Stimulated activated effector memory CD8-positive, alpha-beta T cell treated with anti-CD3 and anti-CD28 coated beads, Interleukin-12 subunit alpha, Interleukin-12 subunit beta, amount 100 ng/mL, for 72 hours (primary cell): ENCODE data around the gene TANGO6.
"Not testable (repeated sequence)": the region's sequence is repeated elsewhere in the genome, so short reads cannot be mapped to it uniquely, and the experiment has no call there.

Source experiments
- ATAC-seq: fragments of 150-1000 bp; cut with Tn5 transposase; 2 replicates; pipeline ENCODE4 v1.10.0; 2021
- DNase-seq, 2 donors: peaks; one replicate each; pipeline ENCODE4 v3.0.0; 2021 to 2022; ENCODE audit warnings: low spot score in 2 of 2
- H3K27ac Mint-ChIP-seq: one replicate; pipeline ENCODE4 v1.8.0; 2022; ENCODE audit warnings: mild to moderate bottlenecking, mixed read lengths
- H3K36me3 Mint-ChIP-seq: one replicate; pipeline ENCODE4 v1.8.0; 2022; ENCODE audit warnings: mild to moderate bottlenecking, mixed read lengths
- H3K4me1 Mint-ChIP-seq: one replicate; pipeline ENCODE4 v1.8.0; 2022; ENCODE audit warnings: mixed read lengths
- H3K4me3 Mint-ChIP-seq: one replicate; pipeline ENCODE4 v1.8.0; 2022; ENCODE audit warnings: mild to moderate bottlenecking, mixed read lengths
- H3K9me3 Mint-ChIP-seq: one replicate; pipeline ENCODE4 v1.8.0; 2022; ENCODE audit warnings: mixed read lengths

The TANGO6 gene

DNA sequence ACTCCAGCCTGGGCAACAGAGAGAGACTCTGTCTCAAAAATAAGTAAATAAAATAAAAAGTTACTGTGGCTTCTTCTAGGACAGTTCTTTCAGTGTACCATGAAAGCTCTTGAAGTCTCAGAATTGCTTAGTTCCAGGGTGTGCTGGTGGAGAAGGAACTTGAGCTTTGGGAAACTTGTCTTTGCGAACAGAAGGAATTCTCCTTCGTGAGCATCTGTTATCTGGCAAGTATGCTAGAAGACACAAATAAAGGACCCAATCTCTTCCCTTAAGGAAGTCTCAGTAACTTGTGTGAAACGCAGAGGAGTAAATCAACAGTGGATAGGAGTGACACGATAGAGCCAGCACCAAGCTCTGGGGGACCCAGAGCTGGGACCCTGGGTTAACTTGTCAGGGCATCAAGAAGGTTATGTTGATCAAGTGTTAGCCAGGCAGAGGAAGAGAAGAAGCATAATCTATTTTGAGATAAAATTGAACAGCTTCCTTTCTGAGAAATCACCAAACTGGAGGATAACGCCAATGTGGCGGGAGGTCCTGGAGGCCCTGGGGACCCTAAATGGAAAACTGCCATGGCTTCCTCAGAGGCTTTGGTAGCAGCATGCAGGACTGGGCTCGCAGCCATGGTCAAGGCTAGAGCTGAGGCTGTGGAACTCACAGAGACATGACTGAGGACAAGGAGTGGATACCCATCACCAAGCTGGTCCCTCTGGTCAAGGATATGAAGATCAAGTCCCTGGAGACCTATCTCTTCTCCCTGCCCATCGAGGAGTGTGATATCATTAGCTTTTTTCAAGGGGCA lies 190.0 kb downstream of the TANGO6 start:
- Mint-ChIP-seq H3K27ac (no peak overlapping the region), H3K4me1 (no peaks in the 10 kb centered on the region), H3K4me3 (no peak overlapping the region), H3K36me3 (peaks cover 27% of the 10 kb centered on the region), H3K9me3 (no peaks in the 10 kb centered on the region)
- ATAC-seq = no peak
- DNase-seq = no peak

DNA sequence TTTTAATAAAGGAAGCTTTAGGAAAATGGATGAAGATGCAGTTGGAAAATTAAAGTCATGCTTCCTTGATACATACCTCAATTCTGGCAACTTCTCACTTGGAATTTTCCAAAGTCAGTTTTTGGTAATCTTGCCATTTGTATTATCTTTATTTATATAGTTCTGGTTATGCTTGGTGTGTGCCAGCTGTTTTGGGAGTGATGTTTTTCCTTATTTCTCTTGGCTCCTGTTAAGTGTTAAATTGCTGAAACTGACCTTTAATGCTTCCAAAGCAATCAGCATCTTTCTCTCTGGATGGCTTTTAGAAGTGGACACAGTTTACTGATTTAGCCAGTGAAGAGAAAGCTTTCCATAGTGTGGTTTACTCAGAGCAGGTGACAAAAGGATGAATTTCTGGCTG lies 192.0 kb downstream of the TANGO6 start:
- H3K27ac Mint-ChIP-seq = no peak overlapping the region
- peaks cover 12% of the 10 kb centered on the region for H3K36me3 Mint-ChIP-seq
- no peak for DNase-seq
- H3K4me3 Mint-ChIP-seq = no peak overlapping the region
- H3K4me1 Mint-ChIP-seq = no peaks in the 10 kb centered on the region
- H3K9me3 Mint-ChIP-seq = no peaks in the 10 kb centered on the region
- ATAC-seq = no peak

DNA sequence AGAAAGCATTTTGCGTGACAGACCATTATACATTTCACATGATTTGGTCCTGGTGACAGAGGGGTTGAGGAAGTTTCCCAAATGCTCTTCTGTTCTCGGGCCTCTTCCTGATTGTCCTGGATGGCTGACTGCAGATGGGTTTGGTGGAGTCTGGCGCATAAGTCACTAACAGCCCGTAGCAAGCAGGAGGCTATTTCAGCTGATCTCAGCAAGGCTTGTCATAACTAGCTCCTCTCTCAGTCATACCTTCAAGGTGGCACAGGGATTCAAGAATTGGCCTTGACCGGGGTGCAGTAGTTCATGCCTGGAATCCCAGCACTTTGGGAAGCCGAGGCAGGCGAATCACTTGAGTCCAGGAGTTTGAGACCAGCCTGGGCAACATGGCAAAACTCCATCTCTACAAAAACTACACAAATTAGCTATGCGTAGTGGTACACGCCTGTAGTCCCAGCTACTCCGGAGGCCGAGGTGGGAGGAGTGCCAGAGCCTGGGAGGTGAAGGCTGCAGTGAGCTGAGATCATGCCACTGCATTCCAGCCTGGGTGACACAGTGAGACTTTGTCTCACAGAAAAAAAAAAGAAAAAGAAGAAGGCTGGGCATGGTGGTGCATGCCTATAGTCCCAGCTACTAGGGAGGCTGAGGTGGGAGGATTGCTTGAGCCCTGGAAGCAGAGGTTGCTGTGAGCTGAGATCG lies 193.2 kb downstream of the TANGO6 start:
- ATAC-seq (no peak), DNase-seq (no peak)
- Mint-ChIP-seq H3K9me3 (no peaks in the 10 kb centered on the region), H3K27ac (peak overlapping the region; percentile 37), H3K36me3 (peaks cover 18% of the 10 kb centered on the region), H3K4me3 (no peak overlapping the region), H3K4me1 (no peaks in the 10 kb centered on the region)

DNA sequence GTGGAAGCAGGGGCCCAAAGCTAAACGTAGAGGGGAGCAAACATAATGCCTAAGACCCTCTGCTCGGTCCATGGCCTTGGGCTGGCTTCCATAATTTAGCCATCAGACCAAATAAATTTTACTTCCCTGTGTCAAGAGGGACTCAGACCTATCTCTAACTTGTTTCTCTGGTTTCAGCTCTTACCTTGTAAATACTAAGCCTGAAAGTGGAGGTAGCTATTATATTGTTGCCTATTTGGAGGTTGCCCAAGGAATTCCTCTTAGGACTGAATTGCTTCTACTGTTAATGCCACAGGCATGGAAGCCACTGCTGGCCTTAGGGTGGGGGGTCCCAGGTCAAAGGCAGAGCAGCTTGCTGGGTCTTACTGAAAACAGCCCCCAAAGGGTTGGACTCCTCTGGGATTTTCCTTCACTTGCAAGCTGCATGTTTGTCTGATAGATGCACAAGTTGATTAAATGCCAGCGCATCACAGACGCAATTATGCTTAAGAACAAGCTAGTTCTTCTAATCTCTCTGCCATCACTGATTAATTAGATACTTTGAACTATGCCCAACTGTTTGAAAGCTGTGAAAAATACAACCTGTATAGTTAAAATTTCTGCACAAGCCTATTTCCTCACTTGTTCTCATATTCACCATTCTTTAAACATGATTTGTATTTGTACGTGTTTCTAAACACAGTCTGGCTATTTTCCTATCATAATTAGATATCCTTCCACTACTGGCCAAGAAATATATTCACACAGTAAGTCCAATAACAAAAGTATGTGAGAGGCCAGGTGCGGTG lies 194.2 kb downstream of the TANGO6 start:
- no peak overlapping the region for H3K27ac Mint-ChIP-seq
- H3K9me3 Mint-ChIP-seq = no peaks in the 10 kb centered on the region
- H3K4me1 Mint-ChIP-seq = no peaks in the 10 kb centered on the region
- ATAC-seq (no peak), DNase-seq (no peak)
- H3K36me3 Mint-ChIP-seq = peaks cover 25% of the 10 kb centered on the region
- H3K4me3 Mint-ChIP-seq = no peak overlapping the region

DNA sequence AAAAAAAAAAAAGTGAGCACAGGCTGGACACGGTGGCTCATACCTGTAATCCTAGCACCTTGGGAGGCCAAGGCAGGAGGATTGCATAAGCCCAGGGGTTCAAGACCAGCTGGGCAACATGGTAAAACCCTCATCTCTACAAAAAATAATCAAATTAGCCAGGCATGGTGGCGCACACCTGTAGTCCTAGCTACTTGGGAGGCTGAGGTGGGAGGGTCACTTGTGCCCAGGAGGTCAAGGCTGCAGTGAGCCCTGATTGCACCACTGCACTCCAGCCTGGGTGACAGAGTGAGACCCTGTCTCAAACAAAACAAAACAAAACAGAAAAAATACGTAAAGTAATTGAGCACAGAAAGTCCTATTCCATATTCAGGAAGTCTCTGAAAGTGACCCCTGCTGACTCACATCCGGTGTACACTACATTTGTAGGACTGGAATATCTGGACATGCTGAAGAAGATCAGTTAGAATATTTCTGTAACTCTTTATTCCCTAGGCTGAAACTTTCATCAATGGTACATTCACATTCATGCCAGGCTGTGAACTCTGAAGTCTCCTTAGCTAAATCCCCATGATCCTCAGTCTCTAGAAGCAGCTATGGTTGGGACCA lies 196.1 kb downstream of the TANGO6 start:
- Mint-ChIP-seq H3K36me3 (peaks cover 25% of the 10 kb centered on the region), H3K4me3 (no peak overlapping the region), H3K9me3 (no peaks in the 10 kb centered on the region), H3K27ac (no peak overlapping the region), H3K4me1 (no peaks in the 10 kb centered on the region)
- ATAC-seq = no peak
- no peak for DNase-seq

DNA sequence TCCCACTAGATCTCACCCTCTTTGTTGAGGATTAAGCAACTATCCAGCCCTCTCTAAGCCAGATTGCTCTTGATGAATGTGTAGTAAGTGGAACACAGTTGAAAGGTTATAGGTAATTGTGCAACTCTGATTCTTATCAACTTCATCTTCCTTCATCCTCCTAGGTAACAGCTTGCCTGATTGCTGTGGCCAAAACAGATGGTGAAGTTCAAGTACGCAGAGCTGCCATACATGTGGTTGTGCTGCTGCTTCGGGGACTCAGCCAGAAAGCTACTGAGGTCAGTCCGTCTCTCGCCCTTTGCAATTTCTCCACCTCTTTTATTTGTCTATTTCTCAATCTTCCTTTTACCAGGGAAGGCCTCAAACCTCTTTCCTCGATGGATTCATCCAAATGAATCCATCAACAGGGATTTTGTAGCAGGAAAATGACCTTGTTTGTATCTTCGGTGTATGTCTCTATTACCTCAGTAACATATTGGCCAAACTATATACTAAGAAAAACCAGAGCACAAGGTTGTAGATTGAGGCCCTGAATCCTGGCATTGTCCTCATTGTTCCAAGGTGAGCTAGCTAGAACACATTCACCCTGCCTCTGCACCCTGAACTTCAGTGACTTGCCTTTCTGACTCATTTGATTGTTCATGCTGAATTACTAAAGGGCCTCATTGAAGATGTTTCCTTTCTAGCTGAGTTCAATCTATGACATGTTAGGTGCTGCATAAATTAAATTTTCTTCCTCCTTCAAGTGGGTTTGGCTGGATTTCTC lies 197.0 kb downstream of the TANGO6 start:
- no peak for ATAC-seq

DNA sequence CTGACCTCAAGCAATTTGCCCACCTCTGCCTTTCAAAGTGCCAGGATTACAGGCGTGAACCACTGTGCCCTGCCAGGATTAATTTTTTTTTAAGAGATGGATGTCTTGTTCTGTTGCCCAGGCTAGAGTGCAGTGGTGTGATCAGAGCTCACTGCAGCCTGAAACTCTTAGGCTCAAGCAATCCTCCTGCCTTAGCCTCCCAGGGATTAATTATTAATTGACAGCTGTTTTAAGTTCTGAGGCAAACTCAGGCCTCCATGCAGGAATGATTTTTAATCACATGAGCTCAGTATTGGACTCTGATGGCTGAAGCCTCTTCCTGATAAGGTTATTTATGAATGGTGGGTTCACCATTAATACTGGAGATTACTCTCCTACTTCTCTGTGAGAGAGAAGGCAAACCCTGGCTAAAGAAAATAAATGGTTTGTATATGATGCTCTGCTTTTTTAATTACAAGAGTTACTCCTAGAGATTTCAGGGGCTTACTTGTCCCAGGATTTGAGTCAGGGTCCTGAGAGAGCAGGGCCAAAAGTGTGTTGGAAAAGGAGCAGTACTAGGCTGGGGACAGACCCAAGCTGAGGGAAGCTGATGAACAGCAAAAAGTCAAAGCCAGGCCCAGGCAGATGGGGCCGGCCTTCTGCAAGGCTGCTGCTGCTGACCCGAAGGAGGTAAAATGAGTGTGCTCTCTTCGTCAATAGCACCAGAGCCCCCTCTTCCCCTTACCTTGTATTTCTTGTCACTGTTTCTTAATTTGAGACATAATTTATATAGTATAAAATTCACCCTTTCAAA lies 205.2 kb downstream of the TANGO6 start:
- Mint-ChIP-seq H3K27ac (no peak overlapping the region), H3K4me1 (no peaks in the 10 kb centered on the region), H3K36me3 (peaks cover 20% of the 10 kb centered on the region), H3K4me3 (no peak overlapping the region), H3K9me3 (no peaks in the 10 kb centered on the region)
- ATAC-seq = no peak
- no peak for DNase-seq

More for the DNA sequence above, 197.0 kb downstream of the TANGO6 start:
- no peak for DNase-seq
- no peak overlapping the region for H3K4me3 Mint-ChIP-seq
- no peaks in the 10 kb centered on the region for H3K4me1 Mint-ChIP-seq
- no peak overlapping the region for H3K27ac Mint-ChIP-seq
- H3K36me3 Mint-ChIP-seq = peaks cover 18% of the 10 kb centered on the region
- no peaks in the 10 kb centered on the region for H3K9me3 Mint-ChIP-seq

DNA sequence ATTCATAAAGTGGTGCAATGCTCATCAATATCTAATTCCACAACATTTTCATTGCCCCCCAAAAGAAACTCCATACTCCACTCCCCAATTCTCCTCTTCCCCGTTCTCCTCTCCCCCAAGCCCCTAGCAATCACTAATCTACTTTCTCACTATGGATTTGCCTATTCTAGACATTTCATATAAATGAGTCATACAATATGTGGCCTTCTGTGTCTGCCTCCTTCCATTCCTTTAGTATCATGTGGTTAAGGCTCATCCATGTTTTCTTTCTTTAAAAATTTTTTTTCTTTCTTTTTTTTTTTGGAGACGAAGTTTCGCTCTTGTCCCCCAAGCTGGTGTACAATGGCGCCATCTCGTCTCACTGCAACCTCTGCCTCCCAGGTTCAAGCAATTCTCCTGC lies 205.8 kb downstream of the TANGO6 start:
- Mint-ChIP-seq H3K27ac (no peak overlapping the region), H3K9me3 (no peaks in the 10 kb centered on the region), H3K4me3 (no peak overlapping the region), H3K4me1 (no peaks in the 10 kb centered on the region), H3K36me3 (peaks cover 20% of the 10 kb centered on the region)
- ATAC-seq (no peak), DNase-seq (no peak)

DNA sequence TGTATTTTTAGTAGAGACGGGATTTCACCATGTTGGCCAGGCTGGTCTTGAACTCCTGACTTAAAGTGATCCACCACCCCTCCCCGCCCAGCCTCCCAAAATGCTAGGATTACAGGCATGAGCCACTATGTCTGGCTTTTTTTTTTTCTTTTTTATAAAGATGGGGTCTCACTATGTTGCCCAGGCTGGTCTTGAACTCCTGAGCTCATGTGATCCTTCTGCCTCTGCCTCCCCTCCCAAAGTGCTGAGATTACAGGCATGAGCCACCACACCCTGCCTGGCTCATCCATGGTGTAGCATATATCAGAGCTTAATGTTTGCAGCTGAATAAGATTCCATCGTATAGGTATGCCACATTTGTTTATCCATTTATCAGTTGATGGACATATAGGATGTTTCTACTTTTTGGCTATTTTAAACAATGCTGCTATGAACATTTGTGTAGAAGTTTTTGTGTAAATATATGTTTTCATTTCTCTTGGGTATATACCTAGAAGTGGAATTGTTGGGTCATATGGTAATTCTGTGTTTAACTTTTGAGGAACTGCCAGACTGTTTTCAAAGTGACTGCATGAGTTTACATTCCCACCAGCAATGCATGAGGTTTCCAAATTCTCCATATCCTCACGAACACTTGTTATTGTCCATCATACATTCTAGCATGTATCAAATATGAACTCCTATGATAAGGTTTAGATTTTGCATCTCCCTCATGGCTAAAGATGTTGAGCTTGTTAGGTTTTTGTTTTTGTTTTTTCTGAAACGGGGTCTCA lies 206.5 kb downstream of the TANGO6 start:
- Mint-ChIP-seq H3K4me1 (no peaks in the 10 kb centered on the region), H3K4me3 (no peak overlapping the region), H3K36me3 (peaks cover 20% of the 10 kb centered on the region), H3K27ac (no peak overlapping the region), H3K9me3 (no peaks in the 10 kb centered on the region)
- DNase-seq = no peak
- no peak for ATAC-seq

DNA sequence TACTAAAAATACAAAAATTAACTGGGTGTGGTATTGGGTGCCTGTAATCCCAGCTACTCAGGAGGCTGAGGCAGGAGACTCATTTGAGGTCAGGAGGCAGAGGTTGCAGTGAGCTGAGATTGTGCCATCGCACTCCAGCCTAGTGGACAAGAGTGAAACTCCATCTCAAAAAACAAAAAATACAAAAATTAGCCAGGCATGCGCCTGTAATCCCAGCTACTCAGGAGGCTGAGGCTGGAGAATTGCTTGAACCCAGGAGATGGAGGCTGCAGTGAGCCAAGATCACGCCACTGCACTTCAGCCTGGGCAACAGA lies 208.1 kb downstream of the TANGO6 start:
- H3K4me1 Mint-ChIP-seq, H3K27ac Mint-ChIP-seq, ATAC-seq, H3K4me3 Mint-ChIP-seq, H3K9me3 Mint-ChIP-seq, DNase-seq: not testable (repeated sequence)
- H3K36me3 Mint-ChIP-seq = peaks cover 14% of the 10 kb centered on the region

DNA sequence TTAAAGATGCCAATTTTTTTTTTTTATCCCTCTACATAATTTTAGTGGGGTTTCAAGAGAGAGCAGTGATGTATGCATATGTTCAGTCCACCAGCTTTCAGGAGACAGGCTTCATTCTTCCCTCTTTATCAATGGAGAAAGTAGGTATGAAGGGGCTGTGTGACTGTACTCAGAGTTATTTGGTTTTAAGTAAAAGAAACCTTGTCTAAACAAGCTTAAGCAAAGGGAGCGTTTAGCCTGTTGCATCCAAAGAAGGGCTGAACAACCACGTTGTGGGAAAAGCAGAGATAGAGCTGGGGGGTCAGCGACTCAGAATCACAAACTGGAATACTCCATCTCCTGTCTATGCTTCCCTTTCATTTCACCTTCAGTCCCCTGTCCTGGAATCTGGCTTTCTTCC lies 211.7 kb downstream of the TANGO6 start:
- DNase-seq (no peak), ATAC-seq (no peak)
- Mint-ChIP-seq H3K4me3 (no peak overlapping the region), H3K9me3 (no peaks in the 10 kb centered on the region), H3K27ac (no peak overlapping the region), H3K4me1 (no peaks in the 10 kb centered on the region), H3K36me3 (peaks cover 18% of the 10 kb centered on the region)

DNA sequence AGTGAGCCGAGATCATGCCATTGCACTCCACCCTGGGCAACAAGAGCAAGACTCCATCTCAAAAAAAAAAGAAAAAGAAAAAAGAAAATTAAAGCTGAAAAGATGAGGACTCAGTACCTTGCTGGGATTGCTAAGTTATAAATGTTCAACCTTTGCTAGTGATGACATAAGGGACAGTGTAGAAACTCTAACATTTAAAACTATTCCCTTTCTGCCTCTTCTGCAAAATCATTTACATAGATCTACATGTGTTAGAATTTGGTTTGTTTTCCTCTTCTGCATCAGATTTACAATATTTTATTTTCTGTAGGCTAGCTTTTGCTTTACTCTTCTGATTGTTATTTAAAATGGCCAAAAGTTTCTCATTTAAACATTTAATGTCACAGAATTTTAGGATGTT lies 212.6 kb downstream of the TANGO6 start:
- Mint-ChIP-seq H3K4me3 (no peak overlapping the region), H3K27ac (peak overlapping the region; percentile 20), H3K4me1 (no peaks in the 10 kb centered on the region), H3K36me3 (peaks cover 25% of the 10 kb centered on the region), H3K9me3 (no peaks in the 10 kb centered on the region)
- no peak for DNase-seq
- ATAC-seq = no peak

DNA sequence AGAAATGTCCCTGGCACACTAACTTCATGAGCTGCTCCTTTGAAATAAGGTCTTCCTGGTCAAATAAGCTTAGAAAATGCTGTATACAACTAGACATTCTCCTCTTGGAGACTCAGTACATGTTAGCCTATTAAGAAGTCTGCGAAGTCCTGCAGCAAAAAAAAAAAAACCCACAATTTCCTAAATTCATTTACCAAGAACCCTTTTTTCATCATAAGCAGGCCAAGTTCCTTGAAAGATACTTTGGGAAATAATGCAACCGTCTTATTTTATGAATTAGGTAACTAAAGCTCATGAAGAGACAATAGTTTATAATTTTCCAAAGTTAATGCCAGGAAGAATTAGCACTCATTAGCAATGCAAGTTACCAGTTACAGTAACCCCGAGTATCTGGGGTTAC lies 213.1 kb downstream of the TANGO6 start:
- DNase-seq (no peak), ATAC-seq (no peak)
- Mint-ChIP-seq H3K27ac (peak overlapping the region; percentile 20), H3K4me3 (no peak overlapping the region), H3K4me1 (no peaks in the 10 kb centered on the region), H3K36me3 (peaks cover 26% of the 10 kb centered on the region), H3K9me3 (no peaks in the 10 kb centered on the region)
